Gastrocnemius medialis (tissue), 4 donors: ENCODE data around the gene MAP2K7. TPM values are rescaled to one million over a fixed set of nuclear protein-coding genes. Genes with fewer than 3 reads are reported as not detected.

Experiments
- ATAC-seq, 2 donors: fragments of 150-250 bp; one replicate each; pipeline ENCODE4 v1.9.1; 2016
- DNase-seq, 2 donors: peaks; one replicate each; pipeline ENCODE4 v3.0.0-alpha.2; 2019
- H3K27ac ChIP-seq, 4 donors: fragments of 200-600 bp; sonication (generic); 1 replicate in 1 of 4; 2 replicates in 3 of 4; pipeline ENCODE4 v1.5.1; 2016 to 2018; ENCODE audit warnings: mild to moderate bottlenecking in 2 of 4, moderate library complexity in 1 of 4
- H3K27me3 ChIP-seq, 3 donors: fragments of 200-600 bp; sonication (generic) in 2 of 3; 1 replicate in 1 of 3; 2 replicates in 2 of 3; pipeline versions ENCODE4 v1.5.1 to v1.6.0; 2016 to 2019; ENCODE audit warnings: mild to moderate bottlenecking in 1 of 3, moderate library complexity in 1 of 3
- H3K36me3 ChIP-seq, 2 donors: fragments of 200-600 bp; sonication (generic) in 1 of 2; one replicate each; pipeline ENCODE4 v1.5.1; 2017 to 2018
- H3K4me1 ChIP-seq, 2 donors: fragments of 200-600 bp; sonication (generic) in 1 of 2; one replicate each; pipeline ENCODE4 v1.5.1; 2016 to 2017; ENCODE audit warnings: mild to moderate bottlenecking in 2 of 2
- H3K4me3 ChIP-seq, 4 donors: fragments of 200-600 bp; sonication (generic) in 3 of 4; 1 replicate in 1 of 4; 2 replicates in 3 of 4; pipeline ENCODE4 v1.5.1; 2016 to 2019; ENCODE audit warnings: mild to moderate bottlenecking in 2 of 4
- H3K9me3 ChIP-seq, 3 donors: fragments of 200-600 bp; sonication (generic) in 2 of 3; 1 replicate in 1 of 3; 2 replicates in 2 of 3; pipeline ENCODE4 v1.5.1; 2016 to 2019
- POLR2A ChIP-seq, 2 donors: fragments of 450-650 bp; IDR thresholded peaks; one replicate each; pipeline ENCODE4 v1.6.1; 2017; ENCODE audit warnings: antibody characterized with exemption in 2 of 2, mild to moderate bottlenecking in 2 of 2, moderate library complexity in 2 of 2
- in situ Hi-C, 4 donors: fragments of 200-750 bp; cut with MboI; loops; one replicate each; pipeline versions ENCODE4 v1.15.0 to v1.8.0; 2017; ENCODE audit warnings: low sequenced_read_pairs in 4 of 4
- intact Hi-C: fragments of 100-400 bp; cut with DNase I; formaldehyde crosslinking; loops from one replicate; pipeline ENCODE4 v1.15.1; 2023; ENCODE audit warnings: low total_unique reads
- total RNA-seq, 4 donors: library from RNA; depleted of rRNA; stranded (reverse); fragments of >200 nt; gene quantifications; one replicate each; pipeline versions ENCODE4 v1.1.0 to v1.2.3, GENCODE V29; 2016
- TF ChIP-seq, protein P1 (sequence below), 5 experiments: fragments of 450-650 bp in 3 of 5; fragments of 200-600 bp in 2 of 5; sonication (generic) in 2 of 5; IDR thresholded peaks in 4 of 5; conservative IDR thresholded peaks in 1 of 5; 1 replicate in 4 of 5; 2 replicates in 1 of 5; pipeline ENCODE4 v1.5.1; 2016 to 2019; ENCODE audit warnings: antibody characterized with exemption in 5 of 5, mild to moderate bottlenecking in 3 of 5, moderate library complexity in 3 of 5

MAP2K7 gene
- total RNA-seq, 4 donors from 2014 or later, result 17.7 to 41.7 (median 32.9) TPM

DNA sequence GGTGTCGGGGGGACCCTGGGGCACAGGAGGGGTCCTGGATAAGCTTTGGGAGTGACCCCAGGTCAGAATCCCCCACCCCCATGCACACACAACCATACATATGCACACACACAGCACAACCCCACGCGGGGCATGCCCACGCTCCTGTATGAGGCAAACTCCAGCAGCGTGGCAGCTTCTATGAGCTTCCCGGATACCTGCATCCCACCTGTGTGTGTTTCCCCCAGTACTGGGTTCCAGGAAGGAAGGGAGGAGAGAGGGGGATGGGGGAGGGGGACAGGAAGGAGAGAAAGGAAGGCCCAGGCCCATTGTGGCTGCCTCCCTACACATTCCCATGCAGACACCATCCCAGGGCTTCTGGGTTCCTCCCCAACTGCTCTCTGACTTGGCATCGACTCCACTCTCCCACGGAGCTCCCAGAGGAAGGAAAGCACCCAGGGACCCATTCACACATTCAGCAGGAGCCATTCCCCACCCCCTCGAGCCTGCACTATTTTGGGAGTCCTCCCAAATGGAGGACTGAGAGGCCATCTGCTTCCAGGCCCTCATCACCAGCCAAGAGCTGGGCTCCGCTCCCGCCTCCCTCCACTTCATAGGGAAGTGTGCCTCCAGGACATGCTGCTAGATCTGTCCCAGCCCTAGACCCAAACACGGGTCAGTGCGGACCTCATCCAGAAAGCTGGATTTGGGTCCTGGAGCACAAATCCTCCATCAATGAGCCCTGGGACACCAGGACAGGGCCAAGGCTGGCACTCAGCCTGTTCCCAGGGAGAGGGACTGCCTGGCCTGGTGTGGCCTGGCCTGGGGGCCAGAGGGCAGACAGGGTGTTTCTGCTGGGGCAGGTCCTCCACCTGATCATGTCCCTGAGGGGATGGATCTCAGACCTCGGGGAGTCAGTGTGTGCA lies 42.7 kb upstream of the MAP2K7 start:
- TF ChIP-seq, protein P1, sequence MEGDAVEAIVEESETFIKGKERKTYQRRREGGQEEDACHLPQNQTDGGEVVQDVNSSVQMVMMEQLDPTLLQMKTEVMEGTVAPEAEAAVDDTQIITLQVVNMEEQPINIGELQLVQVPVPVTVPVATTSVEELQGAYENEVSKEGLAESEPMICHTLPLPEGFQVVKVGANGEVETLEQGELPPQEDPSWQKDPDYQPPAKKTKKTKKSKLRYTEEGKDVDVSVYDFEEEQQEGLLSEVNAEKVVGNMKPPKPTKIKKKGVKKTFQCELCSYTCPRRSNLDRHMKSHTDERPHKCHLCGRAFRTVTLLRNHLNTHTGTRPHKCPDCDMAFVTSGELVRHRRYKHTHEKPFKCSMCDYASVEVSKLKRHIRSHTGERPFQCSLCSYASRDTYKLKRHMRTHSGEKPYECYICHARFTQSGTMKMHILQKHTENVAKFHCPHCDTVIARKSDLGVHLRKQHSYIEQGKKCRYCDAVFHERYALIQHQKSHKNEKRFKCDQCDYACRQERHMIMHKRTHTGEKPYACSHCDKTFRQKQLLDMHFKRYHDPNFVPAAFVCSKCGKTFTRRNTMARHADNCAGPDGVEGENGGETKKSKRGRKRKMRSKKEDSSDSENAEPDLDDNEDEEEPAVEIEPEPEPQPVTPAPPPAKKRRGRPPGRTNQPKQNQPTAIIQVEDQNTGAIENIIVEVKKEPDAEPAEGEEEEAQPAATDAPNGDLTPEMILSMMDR (IDR thresholded peaks at IDR 0.05 in 4 of 5, conservative IDR thresholded peaks at IDR 0.05 in 1 of 5), result no peak
- TF ChIP-seq POLR2A (IDR thresholded peaks at IDR 0.05), result no peak
- in situ Hi-C loops (no loop called here), intact Hi-C loops (no loop called here)
- H3K4me3 ChIP-seq, result no peak overlapping the region
- no peaks in the 10 kb centered on the region for H3K4me1 ChIP-seq
- peaks cover 18 to 40% (median 35%) of the 10 kb centered on the region in 3 donors for H3K27me3 ChIP-seq
- H3K9me3 ChIP-seq, result no peaks in the 10 kb centered on the region
- DNase-seq (no peak), ATAC-seq (no peak)
- no peaks in the 10 kb centered on the region for H3K36me3 ChIP-seq
- H3K27ac ChIP-seq, result no peak overlapping the region

DNA sequence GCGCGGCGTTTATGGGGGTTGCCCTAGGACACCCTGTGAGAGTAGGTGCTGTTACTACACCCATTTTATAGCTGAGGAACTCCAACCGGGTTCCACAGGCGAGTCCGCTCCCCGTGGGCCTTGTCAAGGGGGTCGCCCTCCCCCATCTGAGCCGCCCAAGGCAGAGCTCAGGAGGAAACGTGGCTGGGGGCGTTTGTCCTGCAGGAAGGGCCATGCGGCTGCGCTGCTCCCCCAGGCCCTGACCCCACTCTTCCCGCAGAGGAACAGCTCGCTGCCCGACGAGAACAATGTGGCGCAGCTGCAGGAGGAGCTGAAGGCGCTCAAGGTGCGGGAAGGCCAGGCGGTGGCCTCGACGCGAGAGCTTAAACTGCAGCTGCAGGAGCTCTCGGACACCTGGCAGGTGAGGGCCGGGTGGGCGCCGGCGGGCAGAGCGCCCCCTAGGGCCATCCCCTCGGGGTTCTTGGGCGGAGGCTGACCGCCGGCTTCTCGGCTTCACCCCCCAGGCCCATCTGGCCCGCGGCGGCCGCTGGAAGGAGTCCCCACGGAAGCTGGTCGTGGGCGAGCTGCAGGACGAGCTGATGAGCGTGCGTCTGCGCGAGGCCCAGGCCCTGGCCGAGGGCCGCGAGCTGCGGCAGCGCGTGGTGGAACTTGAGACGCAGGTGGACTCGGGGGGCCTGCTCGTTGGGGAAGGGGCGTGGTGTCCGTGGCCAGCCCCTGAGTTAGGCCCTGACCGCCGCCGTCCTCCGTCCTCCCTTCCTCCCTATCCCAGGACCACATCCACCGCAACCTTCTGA lies 41.9 kb upstream of the MAP2K7 start:
- TF ChIP-seq, protein P1 (IDR thresholded peaks at IDR 0.05 in 4 of 5, conservative IDR thresholded peaks at IDR 0.05 in 1 of 5), result no peak
- TF ChIP-seq POLR2A (IDR thresholded peaks at IDR 0.05), result no peak
- Histone ChIP-seq H3K9me3 (no peaks in the 10 kb centered on the region), H3K4me1 (no peaks in the 10 kb centered on the region), H3K27me3 (peaks cover 23 to 49% (median 41%) of the 10 kb centered on the region in 3 donors), H3K27ac (no peak overlapping the region), H3K36me3 (no peaks in the 10 kb centered on the region), H3K4me3 (no peak overlapping the region)
- intact Hi-C loops (no loop called here), in situ Hi-C loops (no loop called here)
- no peak for DNase-seq
- ATAC-seq, result no peak

DNA sequence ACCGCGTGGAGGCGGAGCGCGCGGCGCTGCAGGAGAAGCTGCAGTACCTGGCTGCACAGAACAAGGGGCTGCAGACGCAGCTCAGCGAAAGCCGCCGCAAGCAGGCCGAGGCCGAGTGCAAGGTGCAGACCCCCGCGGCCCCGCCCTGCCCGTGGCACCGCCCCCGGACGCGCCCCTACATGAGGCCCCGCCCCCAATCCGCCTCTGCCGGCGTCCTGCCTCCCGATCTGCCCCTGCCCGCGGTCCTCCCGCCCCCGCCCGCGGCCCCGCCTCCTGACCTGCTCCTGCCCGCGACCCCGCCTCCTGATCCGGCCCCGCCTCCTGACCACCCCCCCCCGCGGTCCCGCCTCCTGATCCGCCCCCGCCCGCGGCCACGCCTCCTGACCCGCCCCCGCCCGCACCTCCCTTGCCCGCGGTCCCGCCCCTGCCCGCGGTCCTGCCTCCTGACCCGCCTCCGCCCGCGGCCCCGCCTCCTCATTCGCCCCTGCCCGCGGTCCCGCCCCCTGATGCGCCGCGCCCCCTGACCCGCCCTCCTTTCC lies 41.2 kb upstream of the MAP2K7 start:
- no peaks in the 10 kb centered on the region for H3K36me3 ChIP-seq
- no peaks in the 10 kb centered on the region for H3K9me3 ChIP-seq
- TF ChIP-seq POLR2A (IDR thresholded peaks at IDR 0.05), result no peak
- TF ChIP-seq, protein P1 (IDR thresholded peaks at IDR 0.05 in 4 of 5, conservative IDR thresholded peaks at IDR 0.05 in 1 of 5), result no peak
- H3K4me3 ChIP-seq, result no peak overlapping the region
- H3K27me3 ChIP-seq, result peaks cover 29 to 55% (median 47%) of the 10 kb centered on the region in 3 donors
- no peak overlapping the region for H3K27ac ChIP-seq
- intact Hi-C loops (no loop called here), in situ Hi-C loops (no loop called here)
- DNase-seq (no peak), ATAC-seq (no peak)
- H3K4me1 ChIP-seq, result no peaks in the 10 kb centered on the region

DNA sequence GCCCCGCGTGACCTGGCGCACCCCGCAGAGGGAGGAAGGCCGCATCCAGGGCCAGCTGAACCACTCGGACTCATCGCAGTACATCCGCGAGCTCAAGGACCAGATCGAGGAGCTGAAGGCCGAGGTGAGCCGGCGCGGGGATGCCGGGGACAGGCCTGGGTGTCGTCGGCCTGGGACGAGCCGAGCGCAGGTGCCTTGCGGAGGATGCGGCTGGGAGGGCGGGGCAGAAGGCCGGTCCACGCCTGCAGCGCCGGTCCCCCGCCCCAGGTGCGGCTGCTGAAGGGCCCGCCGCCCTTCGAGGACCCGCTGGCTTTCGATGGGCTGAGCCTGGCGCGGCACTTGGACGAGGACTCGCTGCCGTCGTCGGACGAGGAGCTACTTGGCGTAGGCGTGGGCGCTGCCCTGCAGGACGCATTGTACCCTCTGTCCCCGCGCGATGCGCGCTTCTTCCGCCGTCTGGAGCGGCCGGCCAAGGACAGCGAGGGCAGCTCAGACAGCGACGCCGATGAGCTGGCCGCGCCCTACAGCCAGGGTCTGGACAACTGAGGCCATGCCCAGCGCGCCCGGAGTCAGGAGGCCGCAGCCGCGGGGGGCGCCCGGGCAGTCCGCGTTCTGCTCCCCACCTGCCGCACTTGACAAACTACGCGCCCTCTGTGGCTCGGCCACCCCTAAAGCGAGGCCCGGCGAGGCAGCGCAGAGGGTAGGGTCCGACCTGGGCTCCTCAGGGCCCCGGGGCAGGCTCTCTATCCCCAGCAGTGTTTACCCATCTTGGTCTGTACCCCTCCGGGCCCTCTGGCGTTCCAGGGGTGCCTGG lies 40.3 kb upstream of the MAP2K7 start:
- ATAC-seq, result no peak
- no peak for DNase-seq
- Histone ChIP-seq H3K4me3 (no peak overlapping the region), H3K27me3 (peaks cover 35 to 64% (median 56%) of the 10 kb centered on the region in 3 donors), H3K27ac (no peak overlapping the region), H3K9me3 (no peaks in the 10 kb centered on the region), H3K4me1 (peaks cover 0 to 2% of the 10 kb centered on the region in 2 donors), H3K36me3 (no peaks in the 10 kb centered on the region)
- TF ChIP-seq POLR2A (IDR thresholded peaks at IDR 0.05), result no peak
- TF ChIP-seq, protein P1 (IDR thresholded peaks at IDR 0.05 in 4 of 5, conservative IDR thresholded peaks at IDR 0.05 in 1 of 5), result no peak
- intact Hi-C loops, result no loop called here
- in situ Hi-C loops, result no loop called here
